Calu3 (cell line): ENCODE measurements around the gene PARD3. TPM values are rescaled to one million over a fixed set of nuclear protein-coding genes. Genes with fewer than 3 reads are reported as not detected.
"Not testable (repeated sequence)": the region's sequence is repeated elsewhere in the genome, so short reads cannot be mapped to it uniquely, and the experiment has no call there.

Source experiments
- BruUV-seq: library from RNA; stranded (reverse); fragments of 400-500 nt; replicated peaks from 2 replicates; lab custom pipeline; 2021; lab: Mats Ljungman, UMichigan
- CTCF ChIA-PET: fragments of 300-600 bp; sonication (Branson Sonifier 250); formaldehyde crosslinking; loops from one replicate; lab custom pipeline; 2022; ENCODE audit warnings: antibody characterized with exemption; lab: Charles Lee
- DNase-seq: peaks from one replicate; pipeline ENCODE4 v3.0.0; 2022
- H3K27ac Mint-ChIP-seq: one replicate; pipeline ENCODE4 v1.8.0; 2022; ENCODE audit warnings: mixed read lengths; ENCODE audit not compliant: unreplicated experiment
- H3K27me3 Mint-ChIP-seq: one replicate; pipeline ENCODE4 v1.8.0; 2022; ENCODE audit warnings: mixed read lengths; ENCODE audit not compliant: unreplicated experiment
- H3K36me3 Mint-ChIP-seq: one replicate; pipeline ENCODE4 v1.8.0; 2022; ENCODE audit warnings: mild to moderate bottlenecking, moderate library complexity, mixed read lengths; ENCODE audit not compliant: insufficient read depth, unreplicated experiment
- H3K4me1 Mint-ChIP-seq: one replicate; pipeline ENCODE4 v1.8.0; 2022; ENCODE audit warnings: mild to moderate bottlenecking, low read depth, mixed read lengths; ENCODE audit not compliant: unreplicated experiment
- H3K4me3 Mint-ChIP-seq: one replicate; pipeline ENCODE4 v1.8.0; 2022; ENCODE audit warnings: mild to moderate bottlenecking, low read depth, moderate library complexity, mixed read lengths; ENCODE audit not compliant: unreplicated experiment
- H3K9me3 Mint-ChIP-seq: one replicate; pipeline ENCODE4 v1.8.0; 2022; ENCODE audit warnings: low read depth, mixed read lengths; ENCODE audit not compliant: unreplicated experiment
- CTCF ChIP-seq: fragments of 200-600 bp; IDR thresholded peaks from one replicate; pipeline ENCODE4 v1.8.0; 2022; ENCODE audit warnings: antibody characterized with exemption; ENCODE audit not compliant: unreplicated experiment
- intact Hi-C: fragments of 100-400 bp; cut with micrococcal nuclease; formaldehyde crosslinking; loops from one replicate; pipeline ENCODE4 v1.10.0; 2022; ENCODE audit not compliant: unreplicated experiment
- total RNA-seq: library from RNA; stranded (reverse); gene quantifications from 2 replicates; pipeline ENCODE4 v1.2.3, GENCODE V29; 2022

The PARD3 gene
- total RNA-seq, 1 experiment from 2014 or later = 62.4 TPM

- no peak for DNase-seq
- Mint-ChIP-seq H3K4me1 (peaks cover 17% of the 10 kb centered on the region), H3K27me3 (no peaks in the 10 kb centered on the region), H3K9me3 (no peaks in the 10 kb centered on the region), H3K4me3 (no peak overlapping the region), H3K36me3 (no peaks in the 10 kb centered on the region), H3K27ac (no peak overlapping the region)
- no peak for TF ChIP-seq CTCF
- CTCF ChIA-PET = interaction anchor here (0.6 kb wide), 1 partner anchor 233 kb away, joined by 3 read pairs; no protein-coding TSS in a partner anchor
- BruUV-seq = no TSS peak
- intact Hi-C loops = no loop called here
Measured at GRCh38 chr10:34646331-34646730, 168.8 kb downstream of the PARD3 start.

- CTCF ChIA-PET, BruUV-seq, H3K9me3 Mint-ChIP-seq: not testable (repeated sequence)
Measured at GRCh38 chr10:34644815-34645214, 170.3 kb downstream of the PARD3 start.

GRCh38 chr10:34644224-34644623 lies 170.9 kb downstream of the PARD3 start:
- CTCF ChIA-PET = interaction anchor here (1.0 kb wide), 1 partner anchor 122 kb away, joined by 3 read pairs; no protein-coding TSS in a partner anchor
- Mint-ChIP-seq H3K27ac (no peak overlapping the region), H3K4me3 (no peak overlapping the region), H3K27me3 (no peaks in the 10 kb centered on the region), H3K4me1 (peaks cover 17% of the 10 kb centered on the region), H3K9me3 (no peaks in the 10 kb centered on the region), H3K36me3 (no peaks in the 10 kb centered on the region)
- no peak for TF ChIP-seq CTCF
- intact Hi-C loops = no loop called here
- no TSS peak for BruUV-seq
- no peak for DNase-seq

More at GRCh38 chr10:34644815-34645214, 170.3 kb downstream of the PARD3 start:
- H3K36me3 Mint-ChIP-seq, H3K27me3 Mint-ChIP-seq, DNase-seq, intact Hi-C loops, H3K4me3 Mint-ChIP-seq, H3K27ac Mint-ChIP-seq: not testable (repeated sequence)
- peaks cover 17% of the 10 kb centered on the region for H3K4me1 Mint-ChIP-seq

- TF ChIP-seq CTCF = no peak
- Mint-ChIP-seq H3K36me3 (no peaks in the 10 kb centered on the region), H3K4me3 (no peak overlapping the region), H3K27ac (no peak overlapping the region), H3K4me1 (peaks cover 19% of the 10 kb centered on the region), H3K27me3 (no peaks in the 10 kb centered on the region), H3K9me3 (no peaks in the 10 kb centered on the region)
- DNase-seq = no peak
- no TSS peak for BruUV-seq
- intact Hi-C loops = no loop called here
- CTCF ChIA-PET = interaction anchor here (1.0 kb wide), 1 partner anchor 121 kb away, joined by 3 read pairs; no protein-coding TSS in a partner anchor
Measured at GRCh38 chr10:34643620-34644019, 171.5 kb downstream of the PARD3 start.

GRCh38 chr10:34641913-34642558 lies 173.1 kb downstream of the PARD3 start:
- DNase-seq = no peak
- Mint-ChIP-seq H3K4me3 (no peak overlapping the region), H3K9me3 (no peaks in the 10 kb centered on the region), H3K36me3 (no peaks in the 10 kb centered on the region), H3K27me3 (no peaks in the 10 kb centered on the region), H3K27ac (no peak overlapping the region), H3K4me1 (peaks cover 34% of the 10 kb centered on the region)
- no peak for TF ChIP-seq CTCF
- CTCF ChIA-PET = interaction anchor here (0.5 to 1.0 kb wide), 2 partner anchors 14 to 290 kb away, joined by 3 to 4 read pairs; no protein-coding TSS in a partner anchor
- BruUV-seq = no TSS peak
- intact Hi-C loops = no loop called here
